Stimulated activated effector memory CD8-positive, alpha-beta T cell treated with anti-CD3 and anti-CD28 coated beads, Interleukin-12 subunit alpha, Interleukin-12 subunit beta, amount 100 ng/mL, for 72 hours (primary cell): ENCODE results near the gene CCDC51.
A peak's percentile ranks its signal among the peaks of the same experiment; 100 is the strongest.
"Not testable (repeated sequence)": the region's sequence is repeated elsewhere in the genome, so short reads cannot be mapped to it uniquely, and the experiment has no call there.

Experiments
- ATAC-seq: fragments of 150-1000 bp; cut with Tn5 transposase; 2 replicates; pipeline ENCODE4 v1.10.0; 2021
- DNase-seq, 2 donors: peaks; one replicate each; pipeline ENCODE4 v3.0.0; 2021 to 2022; ENCODE audit warnings: low spot score in 2 of 2
- H3K27ac Mint-ChIP-seq: one replicate; pipeline ENCODE4 v1.8.0; 2022; ENCODE audit warnings: mild to moderate bottlenecking, mixed read lengths
- H3K36me3 Mint-ChIP-seq: one replicate; pipeline ENCODE4 v1.8.0; 2022; ENCODE audit warnings: mild to moderate bottlenecking, mixed read lengths
- H3K4me1 Mint-ChIP-seq: one replicate; pipeline ENCODE4 v1.8.0; 2022; ENCODE audit warnings: mixed read lengths
- H3K4me3 Mint-ChIP-seq: one replicate; pipeline ENCODE4 v1.8.0; 2022; ENCODE audit warnings: mild to moderate bottlenecking, mixed read lengths
- H3K9me3 Mint-ChIP-seq: one replicate; pipeline ENCODE4 v1.8.0; 2022; ENCODE audit warnings: mixed read lengths

CCDC51 gene

DNA sequence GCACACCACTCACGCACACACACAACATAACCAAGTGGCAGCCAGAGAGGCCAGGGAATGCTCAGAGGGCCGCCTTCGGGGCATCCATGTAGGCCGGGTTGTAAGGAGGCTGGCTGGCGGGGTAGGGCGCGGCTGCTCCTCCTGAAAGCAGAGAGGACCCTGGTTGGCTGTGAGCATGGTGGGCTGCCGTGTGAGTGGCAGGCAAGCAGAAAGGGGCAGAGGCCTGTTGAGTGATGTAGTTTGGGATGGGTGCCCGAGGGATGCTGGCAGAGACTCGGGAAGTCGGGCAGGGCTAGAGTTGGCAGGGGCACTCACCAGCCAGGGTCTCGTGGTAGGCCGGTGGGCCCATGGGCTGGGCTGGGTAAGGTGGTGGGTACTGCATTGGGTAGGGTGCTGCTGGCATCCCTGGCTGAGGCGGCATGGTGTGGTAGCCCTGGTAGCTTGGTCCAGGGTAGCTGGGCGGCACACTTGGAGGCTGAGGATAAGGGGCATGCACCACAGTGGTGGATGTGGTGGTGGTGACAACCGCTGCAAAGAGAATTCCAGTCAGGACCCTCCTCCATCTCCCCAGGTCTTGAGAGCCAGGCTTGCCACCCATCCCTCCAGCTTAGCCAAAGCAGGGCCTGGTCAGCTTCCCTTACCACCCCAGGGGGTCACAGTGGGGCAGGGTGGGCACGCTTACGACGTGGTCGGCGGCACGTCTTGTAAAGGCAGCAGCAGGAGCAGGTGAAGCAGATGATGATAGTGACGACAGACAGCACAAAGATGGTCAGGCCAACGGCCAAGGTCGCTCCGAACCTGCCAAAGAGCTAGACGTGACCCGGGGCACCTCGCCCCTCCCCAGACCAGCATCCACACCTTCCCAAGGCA, 29.4 kb upstream of the CCDC51 start:
- H3K4me3 Mint-ChIP-seq, result peak overlapping the region; percentile 95
- H3K36me3 Mint-ChIP-seq, result peaks cover 81% of the 10 kb centered on the region
- no peak for ATAC-seq
- H3K4me1 Mint-ChIP-seq, result peaks cover 62% of the 10 kb centered on the region
- peak overlapping the region; percentile 96 for H3K27ac Mint-ChIP-seq
- no peak for DNase-seq
- no peaks in the 10 kb centered on the region for H3K9me3 Mint-ChIP-seq

DNA sequence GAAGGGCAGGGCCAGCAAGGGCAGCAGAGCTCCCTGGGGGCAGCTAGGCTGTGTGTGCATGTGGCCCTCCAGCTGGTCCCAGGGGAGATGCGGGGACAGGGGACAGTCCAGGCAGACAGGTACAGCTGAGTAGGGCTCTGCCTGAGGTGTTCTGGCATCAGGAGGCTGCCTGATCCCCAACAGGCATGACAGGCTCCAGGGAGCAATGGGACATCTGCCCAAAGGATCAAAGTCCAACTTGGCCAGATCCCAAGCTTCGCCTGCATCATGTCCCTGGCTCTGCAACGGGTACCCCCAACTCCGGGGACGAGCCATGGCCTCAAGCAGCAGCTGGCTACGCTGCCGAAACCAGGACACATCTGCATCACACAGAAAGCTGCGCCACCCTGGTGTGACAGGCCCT, 28.4 kb upstream of the CCDC51 start:
- no peaks in the 10 kb centered on the region for H3K9me3 Mint-ChIP-seq

DNA sequence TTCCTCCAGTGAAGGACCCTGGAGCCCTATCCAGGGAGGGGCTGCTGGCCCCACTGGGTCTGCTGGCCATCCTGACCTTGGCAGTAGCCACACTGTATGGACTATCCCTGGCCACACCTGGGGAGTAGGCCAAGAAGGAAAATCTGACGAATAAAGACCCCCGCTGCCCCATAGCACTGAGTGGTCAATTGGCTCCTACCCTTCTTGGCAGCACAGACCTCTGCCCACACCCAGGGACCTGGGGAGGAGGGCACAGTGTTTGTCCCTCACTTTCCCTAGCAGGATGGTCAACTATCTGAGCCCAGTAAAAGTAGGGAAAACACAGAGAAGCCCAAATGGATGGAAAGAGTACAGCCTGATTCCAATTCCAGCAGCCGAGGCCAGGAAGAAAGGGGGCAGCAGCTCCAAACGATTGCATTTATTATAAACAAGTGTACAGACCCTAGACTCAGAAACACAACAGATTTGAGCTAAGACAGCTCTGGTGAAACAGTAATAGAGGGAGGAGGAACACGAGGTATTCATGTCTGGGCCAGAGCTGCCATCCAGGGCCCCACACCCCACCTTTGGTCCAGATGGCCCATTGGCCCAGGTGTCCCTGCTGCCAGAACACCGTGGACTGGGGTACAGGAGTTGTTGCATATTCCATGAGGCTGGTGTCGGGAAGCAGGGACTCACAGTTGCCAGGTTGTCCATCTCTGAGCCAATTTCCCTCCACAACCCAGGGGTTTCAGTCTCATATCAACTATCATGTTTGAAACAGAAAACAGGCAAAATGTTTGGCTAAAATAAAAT, 27.8 kb upstream of the CCDC51 start:
- Mint-ChIP-seq H3K9me3 (no peaks in the 10 kb centered on the region), H3K36me3 (peaks cover 75% of the 10 kb centered on the region), H3K27ac (peak overlapping the region; percentile 96), H3K4me3 (peak overlapping the region; percentile 95), H3K4me1 (peaks cover 51% of the 10 kb centered on the region)
- DNase-seq (no peak), ATAC-seq (no peak)

More for the DNA sequence above, 28.4 kb upstream of the CCDC51 start:
- peak overlapping the region; percentile 96 for H3K27ac Mint-ChIP-seq
- H3K4me3 Mint-ChIP-seq, result peak overlapping the region; percentile 95
- peaks cover 57% of the 10 kb centered on the region for H3K4me1 Mint-ChIP-seq
- no peak for ATAC-seq
- DNase-seq, result no peak
- peaks cover 82% of the 10 kb centered on the region for H3K36me3 Mint-ChIP-seq

GRCh38 chr3:48467110-48467454, 27.2 kb upstream of the CCDC51 start:
- peaks cover 74% of the 10 kb centered on the region for H3K36me3 Mint-ChIP-seq
- peak overlapping the region; percentile 96 for H3K27ac Mint-ChIP-seq
- no peaks in the 10 kb centered on the region for H3K9me3 Mint-ChIP-seq
- no peak for DNase-seq
- H3K4me3 Mint-ChIP-seq, result peak overlapping the region; percentile 95
- peak; percentile 9 for ATAC-seq
- H3K4me1 Mint-ChIP-seq, result peaks cover 49% of the 10 kb centered on the region

GRCh38 chr3:48466386-48467109, 26.6 kb upstream of the CCDC51 start:
- peak; percentile 52 for ATAC-seq
- peak in 1 of 2 donors; percentile 69 for DNase-seq

GRCh38 chr3:48465531-48466378, 25.8 kb upstream of the CCDC51 start:
- Mint-ChIP-seq H3K36me3 (peaks cover 78% of the 10 kb centered on the region), H3K4me1 (peaks cover 49% of the 10 kb centered on the region), H3K27ac (peak overlapping the region; percentile 96), H3K4me3 (peak overlapping the region; percentile 95), H3K9me3 (no peaks in the 10 kb centered on the region)
- DNase-seq (peak; percentile 74 to 89), ATAC-seq (peak; percentile 94)

More at GRCh38 chr3:48466386-48467109, 26.6 kb upstream of the CCDC51 start:
- H3K4me1 Mint-ChIP-seq, result peaks cover 49% of the 10 kb centered on the region
- peak overlapping the region; percentile 96 for H3K27ac Mint-ChIP-seq
- no peaks in the 10 kb centered on the region for H3K9me3 Mint-ChIP-seq
- peak overlapping the region; percentile 95 for H3K4me3 Mint-ChIP-seq
- peaks cover 76% of the 10 kb centered on the region for H3K36me3 Mint-ChIP-seq

- ATAC-seq, result no peak
- Mint-ChIP-seq H3K4me1 (peaks cover 45% of the 10 kb centered on the region), H3K36me3 (peaks cover 79% of the 10 kb centered on the region), H3K4me3 (peak overlapping the region; percentile 95), H3K9me3 (no peaks in the 10 kb centered on the region), H3K27ac (peak overlapping the region; percentile 96)
- DNase-seq, result no peak
These were observed 25.3 kb upstream of the CCDC51 start for GRCh38 chr3:48465237-48465530.

DNA sequence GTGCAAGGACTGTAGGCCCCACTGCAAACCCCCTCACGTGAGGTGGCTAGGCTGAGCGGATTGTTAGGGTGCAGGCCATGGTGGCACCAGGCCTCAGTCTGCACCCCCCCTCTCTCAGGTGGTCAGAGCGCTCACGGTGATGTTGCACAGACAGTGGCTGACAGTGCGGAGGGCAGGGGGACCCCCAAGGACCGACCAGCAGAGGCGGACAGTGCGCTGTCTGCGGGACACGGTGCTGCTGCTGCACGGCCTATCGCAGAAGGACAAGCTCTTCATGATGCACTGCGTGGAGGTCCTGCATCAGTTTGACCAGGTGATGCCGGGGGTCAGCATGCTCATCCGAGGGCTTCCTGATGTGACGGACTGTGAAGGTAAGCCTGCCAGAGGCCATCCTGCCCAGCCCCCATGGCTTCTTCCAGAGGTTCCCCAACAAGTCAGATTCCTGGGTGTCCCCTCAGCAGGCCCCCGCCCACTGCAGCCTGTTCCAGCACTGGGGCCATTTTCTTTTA, 24.8 kb upstream of the CCDC51 start:
- peak overlapping the region; percentile 96 for H3K27ac Mint-ChIP-seq
- H3K36me3 Mint-ChIP-seq, result peaks cover 79% of the 10 kb centered on the region
- DNase-seq (no peak), ATAC-seq (no peak)
- peaks cover 41% of the 10 kb centered on the region for H3K4me1 Mint-ChIP-seq
- no peaks in the 10 kb centered on the region for H3K9me3 Mint-ChIP-seq
- H3K4me3 Mint-ChIP-seq, result peak overlapping the region; percentile 95

DNA sequence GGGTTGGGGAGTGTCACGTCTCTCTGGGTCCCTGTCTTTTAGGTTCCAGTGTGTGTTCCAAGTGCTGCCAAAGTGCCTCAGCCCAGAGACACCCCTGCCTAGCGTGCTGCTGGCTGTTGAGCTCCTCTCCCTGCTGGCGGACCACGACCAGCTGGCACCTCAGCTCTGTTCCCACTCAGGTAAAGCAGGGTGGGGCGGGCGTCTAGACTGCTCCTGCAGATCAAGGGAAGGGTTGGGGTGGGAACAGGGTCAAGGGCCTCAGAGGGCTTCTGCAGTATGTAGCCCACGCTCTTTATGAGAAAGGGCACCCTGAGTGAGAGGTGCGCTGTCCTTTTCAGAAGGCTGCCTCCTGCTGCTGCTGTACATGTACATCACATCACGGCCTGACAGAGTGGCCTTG, 23.8 kb upstream of the CCDC51 start:
- Mint-ChIP-seq H3K27ac (no peak overlapping the region), H3K36me3 (peaks cover 81% of the 10 kb centered on the region), H3K9me3 (no peaks in the 10 kb centered on the region)

DNA sequence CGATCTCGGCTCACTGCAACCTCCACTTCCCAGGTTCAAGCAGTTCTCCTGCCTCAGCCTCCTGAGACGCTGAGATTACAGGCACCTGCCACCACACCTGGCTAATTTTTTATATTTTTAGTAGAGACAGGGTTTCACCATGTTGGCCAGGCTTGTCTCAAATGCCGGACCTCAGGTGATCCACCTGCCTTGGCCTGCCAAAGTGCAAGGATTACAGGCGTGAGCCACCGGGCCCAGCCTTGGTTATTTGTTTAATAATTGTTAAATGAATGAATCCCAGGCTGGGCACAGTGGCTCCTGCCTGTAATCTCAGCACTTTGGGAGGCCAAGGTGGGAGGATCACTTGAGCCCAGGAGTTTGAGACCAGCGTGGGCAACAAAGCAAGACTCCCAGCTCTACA, 21.8 kb upstream of the CCDC51 start:
- peaks cover 80% of the 10 kb centered on the region for H3K36me3 Mint-ChIP-seq
- H3K4me3 Mint-ChIP-seq, DNase-seq, H3K27ac Mint-ChIP-seq, ATAC-seq, H3K9me3 Mint-ChIP-seq: not testable (repeated sequence)
- peaks cover 11% of the 10 kb centered on the region for H3K4me1 Mint-ChIP-seq

More for the DNA sequence above, 23.8 kb upstream of the CCDC51 start:
- no peak for ATAC-seq
- DNase-seq, result no peak
- H3K4me1 Mint-ChIP-seq, result peaks cover 31% of the 10 kb centered on the region
- H3K4me3 Mint-ChIP-seq, result no peak overlapping the region

DNA sequence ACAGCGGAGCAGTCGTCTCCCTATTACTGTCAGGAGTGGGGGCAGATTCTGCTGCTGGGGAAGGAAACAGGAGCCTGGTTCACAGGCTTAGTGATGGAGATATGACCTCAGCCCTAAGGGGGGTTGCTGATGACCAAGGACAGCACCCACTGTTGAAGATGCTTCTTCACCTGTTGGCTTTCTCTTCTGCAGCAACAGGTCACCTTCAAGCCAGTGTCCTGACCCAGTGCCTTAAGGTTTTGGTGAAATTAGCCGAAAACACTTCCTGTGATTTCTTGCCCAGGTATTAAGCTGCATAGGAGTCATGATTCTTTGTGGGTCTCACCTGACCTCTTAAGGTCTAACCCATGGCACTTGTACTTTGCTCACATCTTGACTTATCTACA, 20.6 kb upstream of the CCDC51 start:
- Mint-ChIP-seq H3K4me1 (peaks cover 2% of the 10 kb centered on the region), H3K9me3 (no peaks in the 10 kb centered on the region)
- DNase-seq, result no peak

GRCh38 chr3:48459773-48460516, 20.0 kb upstream of the CCDC51 start:
- peaks cover 80% of the 10 kb centered on the region for H3K36me3 Mint-ChIP-seq

More for the DNA sequence above, 20.6 kb upstream of the CCDC51 start:
- peaks cover 80% of the 10 kb centered on the region for H3K36me3 Mint-ChIP-seq
- H3K4me3 Mint-ChIP-seq, result no peak overlapping the region
- peak overlapping the region; percentile 67 for H3K27ac Mint-ChIP-seq
- no peak for ATAC-seq

GRCh38 chr3:48459331-48459730, 19.4 kb upstream of the CCDC51 start:
- H3K4me3 Mint-ChIP-seq, result no peak overlapping the region
- H3K36me3 Mint-ChIP-seq, result peaks cover 80% of the 10 kb centered on the region
- H3K9me3 Mint-ChIP-seq, result no peaks in the 10 kb centered on the region
- DNase-seq, result no peak
- no peak overlapping the region for H3K27ac Mint-ChIP-seq
- no peak for ATAC-seq
- H3K4me1 Mint-ChIP-seq, result no peaks in the 10 kb centered on the region

More at GRCh38 chr3:48459773-48460516, 20.0 kb upstream of the CCDC51 start:
- Mint-ChIP-seq H3K4me3 (no peak overlapping the region), H3K4me1 (no peaks in the 10 kb centered on the region), H3K9me3 (no peaks in the 10 kb centered on the region), H3K27ac (peak overlapping the region; percentile 67)
- ATAC-seq (no peak), DNase-seq (no peak)

- Mint-ChIP-seq H3K36me3 (peaks cover 99% of the 10 kb centered on the region), H3K9me3 (no peaks in the 10 kb centered on the region), H3K4me3 (no peak overlapping the region), H3K4me1 (no peaks in the 10 kb centered on the region), H3K27ac (no peak overlapping the region)
- DNase-seq (no peak), ATAC-seq (no peak)
These were observed 16.5 kb upstream of the CCDC51 start for GRCh38 chr3:48456456-48456855.
